ENCODE data around the gene LHX5.
A peak's percentile ranks its signal among the peaks of the same experiment; 100 is the strongest.

LHX5 gene

DNA sequence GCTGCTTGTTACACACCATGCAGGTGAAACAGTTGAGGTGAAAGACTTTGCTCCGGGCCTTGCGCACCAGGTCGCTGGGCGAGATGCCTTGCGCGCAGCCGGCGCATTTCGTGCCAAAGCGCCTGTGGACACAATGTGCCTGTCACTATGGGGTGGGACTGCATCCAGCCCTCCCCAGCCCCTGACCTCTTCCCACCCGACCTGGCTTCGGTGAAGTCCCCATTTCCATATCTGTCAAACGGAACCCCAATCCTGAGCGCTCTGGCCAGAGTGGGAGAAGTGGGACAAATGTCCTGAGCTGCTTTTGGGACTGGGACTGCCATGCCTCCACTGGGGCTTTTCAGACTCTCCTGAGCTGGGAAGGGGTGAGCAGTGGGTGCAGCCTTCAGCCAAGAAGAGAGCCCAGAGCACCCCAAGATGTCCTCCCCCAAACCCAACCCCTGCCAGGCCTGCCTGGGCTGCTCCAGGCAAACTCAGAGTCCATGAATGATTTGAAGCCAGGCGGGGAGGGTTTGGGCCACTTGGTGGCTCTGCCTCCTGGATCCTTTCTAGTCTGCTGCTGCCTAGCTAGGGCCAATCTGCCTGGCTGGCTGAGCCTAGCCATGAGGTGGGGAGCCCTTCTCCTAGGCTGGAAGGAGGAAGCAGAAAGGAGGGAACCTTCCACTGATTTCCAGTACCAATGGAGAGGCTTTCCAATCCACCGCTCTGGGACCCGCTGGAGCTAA is 2.3 kb downstream of the LHX5 start:
- no peak for DNase-seq (ENCODE audit: low read depth in 2 of 2)
- no peak overlapping the region for H3K4me3 ChIP-seq (replicated peaks in 1 of 2; ENCODE audit: low read depth in 2 of 2, low read length in 2 of 2)
- TF ChIP-seq, protein P1, sequence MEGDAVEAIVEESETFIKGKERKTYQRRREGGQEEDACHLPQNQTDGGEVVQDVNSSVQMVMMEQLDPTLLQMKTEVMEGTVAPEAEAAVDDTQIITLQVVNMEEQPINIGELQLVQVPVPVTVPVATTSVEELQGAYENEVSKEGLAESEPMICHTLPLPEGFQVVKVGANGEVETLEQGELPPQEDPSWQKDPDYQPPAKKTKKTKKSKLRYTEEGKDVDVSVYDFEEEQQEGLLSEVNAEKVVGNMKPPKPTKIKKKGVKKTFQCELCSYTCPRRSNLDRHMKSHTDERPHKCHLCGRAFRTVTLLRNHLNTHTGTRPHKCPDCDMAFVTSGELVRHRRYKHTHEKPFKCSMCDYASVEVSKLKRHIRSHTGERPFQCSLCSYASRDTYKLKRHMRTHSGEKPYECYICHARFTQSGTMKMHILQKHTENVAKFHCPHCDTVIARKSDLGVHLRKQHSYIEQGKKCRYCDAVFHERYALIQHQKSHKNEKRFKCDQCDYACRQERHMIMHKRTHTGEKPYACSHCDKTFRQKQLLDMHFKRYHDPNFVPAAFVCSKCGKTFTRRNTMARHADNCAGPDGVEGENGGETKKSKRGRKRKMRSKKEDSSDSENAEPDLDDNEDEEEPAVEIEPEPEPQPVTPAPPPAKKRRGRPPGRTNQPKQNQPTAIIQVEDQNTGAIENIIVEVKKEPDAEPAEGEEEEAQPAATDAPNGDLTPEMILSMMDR (IDR thresholded peaks at IDR 0.05; ENCODE audit: low read depth, low read length): no peak

DNA sequence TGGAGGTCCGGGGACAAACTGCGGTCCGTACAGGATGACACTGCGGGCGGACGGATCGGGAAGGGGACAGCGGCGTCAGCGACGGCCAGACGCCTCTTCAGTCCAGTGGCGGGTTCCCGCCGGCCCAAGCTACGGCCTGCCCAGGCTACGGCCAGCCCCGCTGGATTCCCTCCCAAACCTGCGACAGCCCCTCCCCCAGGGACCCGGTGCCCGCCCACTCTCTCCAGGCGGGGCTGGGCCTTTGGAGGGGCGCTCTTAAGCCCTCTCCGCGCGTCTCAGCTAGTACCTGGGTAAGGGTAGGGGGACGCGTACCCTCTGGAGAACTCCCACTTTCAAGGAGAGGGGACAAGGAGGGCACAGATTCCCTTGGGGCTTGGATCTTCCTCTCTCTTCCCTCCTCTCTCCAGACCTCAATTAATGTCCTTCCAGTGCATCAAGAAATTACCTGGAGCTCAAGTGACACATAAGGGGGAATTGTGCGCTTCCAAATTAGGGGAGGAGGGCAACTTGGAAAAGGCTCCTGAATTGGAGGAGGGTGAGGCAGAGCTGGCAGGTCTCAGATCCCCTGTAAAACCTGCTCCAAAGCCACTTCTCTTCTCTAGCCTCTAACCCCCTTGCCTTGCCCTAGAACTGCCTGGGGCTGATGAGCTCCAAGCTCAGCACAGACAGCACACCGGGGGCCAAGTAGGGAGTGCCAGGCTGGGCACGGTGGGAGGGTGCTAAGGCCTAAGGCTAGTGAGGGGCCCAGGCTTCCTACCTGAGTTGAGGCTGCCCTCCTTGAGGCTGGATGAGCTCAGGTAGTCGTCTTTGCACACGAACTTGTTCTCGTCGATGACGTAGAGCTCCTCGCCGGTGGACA is 3.1 kb downstream of the LHX5 start:
- H3K4me3 ChIP-seq (replicated peaks in 1 of 2; ENCODE audit: low read depth in 2 of 2, low read length in 2 of 2): no peak overlapping the region
- DNase-seq (ENCODE audit: low read depth in 2 of 2): no peak
- TF ChIP-seq, protein P1 (IDR thresholded peaks at IDR 0.05; ENCODE audit: low read depth, low read length): no peak

DNA sequence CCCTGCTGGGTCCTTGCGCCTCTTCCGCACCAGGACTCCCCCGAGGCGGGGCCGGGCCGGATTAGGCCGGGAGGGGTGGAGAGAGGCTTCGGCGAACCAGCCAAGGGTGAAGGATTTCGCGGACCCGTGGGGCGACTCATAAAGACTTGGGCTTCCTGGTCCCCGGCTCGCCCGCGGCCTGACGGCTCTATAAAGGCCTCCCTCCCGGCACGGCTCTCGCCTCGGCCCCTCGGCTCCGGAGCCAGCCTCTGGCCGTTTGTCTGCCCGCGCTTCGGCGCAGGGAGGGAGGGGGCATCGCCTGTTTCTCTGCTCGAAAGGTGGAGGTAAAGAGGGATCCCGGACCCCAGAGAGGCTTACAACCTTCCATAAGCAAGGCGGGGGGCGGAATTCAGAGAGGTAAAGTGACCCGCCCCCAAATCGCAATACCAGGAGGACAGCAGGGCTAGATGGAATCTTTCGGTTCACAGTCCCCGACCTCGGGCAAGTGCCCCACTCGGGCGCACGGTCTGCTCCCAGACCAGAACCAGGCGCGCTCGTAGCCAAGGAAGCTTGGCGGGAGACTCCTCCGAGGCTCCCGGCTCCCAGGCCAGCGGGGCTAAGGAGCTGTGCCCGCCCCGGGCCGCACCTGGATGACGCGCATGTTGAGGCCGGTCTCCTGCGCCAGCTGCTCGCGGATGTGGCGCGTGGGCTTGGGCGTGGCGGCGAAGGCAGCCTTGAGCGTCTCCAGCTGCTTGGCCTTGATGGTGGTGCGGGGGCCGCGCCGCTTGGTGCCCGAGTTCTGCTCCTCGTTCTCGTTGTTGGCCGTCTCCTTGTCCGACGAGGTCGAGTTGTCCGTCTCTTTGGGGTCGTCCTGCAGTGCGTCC is 3.9 kb downstream of the LHX5 start:
- H3K4me3 ChIP-seq (replicated peaks in 1 of 2; ENCODE audit: low read depth in 2 of 2, low read length in 2 of 2): peak overlapping the region; percentile 30 to 43
- no peak for DNase-seq (ENCODE audit: low read depth in 2 of 2)
- TF ChIP-seq, protein P1 (IDR thresholded peaks at IDR 0.05; ENCODE audit: low read depth, low read length): no peak

DNA sequence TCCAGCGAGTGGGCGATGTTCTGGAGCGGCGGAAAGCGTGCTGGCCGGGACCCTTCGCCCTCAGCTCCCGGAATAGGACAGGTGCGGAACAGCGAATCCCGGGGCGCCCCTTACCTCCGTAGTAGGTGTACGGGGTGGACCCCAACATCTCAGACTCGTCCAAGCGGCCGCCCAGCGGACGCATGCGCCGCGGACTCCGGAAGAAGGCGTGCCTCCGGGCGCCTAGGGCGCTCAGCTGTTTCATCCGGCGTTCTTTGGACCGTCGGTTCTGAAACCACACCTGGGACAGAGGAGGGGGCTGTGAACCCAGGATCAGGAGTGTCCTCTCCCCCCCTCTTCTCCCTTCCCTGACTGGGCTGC is 4.5 kb downstream of the LHX5 start:
- peak overlapping the region; percentile 30 to 43 for H3K4me3 ChIP-seq (replicated peaks in 1 of 2; ENCODE audit: low read depth in 2 of 2, low read length in 2 of 2)
- no peak for DNase-seq (ENCODE audit: low read depth in 2 of 2)
- TF ChIP-seq, protein P1 (IDR thresholded peaks at IDR 0.05; ENCODE audit: low read depth, low read length): no peak

DNA sequence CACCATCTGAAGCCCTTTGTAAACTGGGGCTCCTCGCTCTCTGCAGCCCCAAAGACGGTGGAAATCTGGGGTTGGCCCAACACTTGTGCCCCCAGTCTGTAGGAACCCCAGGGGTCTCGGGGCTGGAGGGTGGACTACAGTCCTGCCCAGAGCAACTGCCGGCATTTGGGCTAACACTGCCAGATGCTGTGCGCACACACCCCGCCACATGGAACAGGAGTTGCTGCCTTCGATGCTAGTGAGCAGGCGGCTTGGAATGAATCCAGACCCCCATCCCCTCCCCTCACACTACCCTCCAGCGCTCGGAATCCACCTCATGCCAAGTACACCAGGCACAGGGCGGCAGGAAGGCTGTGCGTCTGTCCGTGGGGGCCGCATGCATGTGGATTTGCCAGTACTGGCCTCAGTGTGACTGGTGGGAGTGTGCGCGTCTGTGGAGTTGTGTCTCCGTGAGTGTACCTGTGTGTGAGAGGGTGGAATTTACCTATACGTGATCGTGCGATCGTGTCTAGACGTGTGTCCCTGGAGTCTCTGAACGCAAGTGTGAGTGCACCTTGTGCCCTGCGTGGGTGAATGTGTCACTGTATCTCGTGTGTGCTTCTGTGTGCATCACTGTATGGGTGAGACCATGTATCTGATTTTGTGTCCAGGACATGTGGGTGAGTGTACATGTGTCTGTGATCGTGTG is 5.1 kb downstream of the LHX5 start:
- no peak for DNase-seq (ENCODE audit: low read depth in 2 of 2)
- peak overlapping the region in 1 of 2 donors; percentile 30 for H3K4me3 ChIP-seq (replicated peaks in 1 of 2; ENCODE audit: low read depth in 2 of 2, low read length in 2 of 2)
- TF ChIP-seq, protein P1 (IDR thresholded peaks at IDR 0.05; ENCODE audit: low read depth, low read length): no peak

Measured in cardiac fibroblast (primary cell).